PFSK-1 (cell line): ENCODE results near the gene ERC1.

ENCODE experiments used
- POLR2AphosphoS5 ChIP-seq: IDR thresholded peaks from 2 replicates; pipeline ENCODE4 v1.6.1; 2012; ENCODE audit warnings: low read depth, mild to moderate bottlenecking, control low read depth, low read length, moderate library complexity
- TAF1 ChIP-seq: IDR thresholded peaks from 2 replicates; pipeline ENCODE4 v1.6.1; 2012; ENCODE audit warnings: low read length, control low read depth, borderline replicate concordance; ENCODE audit not compliant: insufficient read depth
- TF ChIP-seq, protein P1 (sequence below), 2 experiments: IDR thresholded peaks; 2 replicates each; pipeline versions ENCODE4 v1.6.1 to v1.8.0; 2011 to 2012; ENCODE audit warnings: low read depth in 2 of 2, low read length in 2 of 2, control low read depth in 1 of 2, inconsistent platforms in 1 of 2, mild to moderate bottlenecking in 1 of 2, moderate library complexity in 1 of 2; ENCODE audit not compliant: insufficient read depth in 1 of 2

DNA sequence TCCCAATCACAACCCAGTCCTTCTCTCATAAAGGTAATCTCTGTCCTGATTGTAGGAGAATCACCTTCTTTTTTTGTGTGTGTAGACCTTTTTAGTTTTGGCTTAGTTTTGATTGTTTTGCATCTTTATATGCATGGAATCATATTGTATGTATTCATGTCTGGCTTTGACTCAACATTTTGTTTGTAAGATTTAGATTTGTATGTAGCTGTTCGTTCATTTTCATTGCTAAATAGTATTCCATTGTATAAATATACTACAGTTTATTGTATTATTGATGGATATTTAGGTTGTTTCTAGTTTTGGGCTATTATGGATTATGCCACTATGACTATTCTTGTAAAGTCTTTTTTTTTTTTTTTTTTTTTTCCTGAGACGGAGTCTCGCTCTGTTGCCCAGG is 10.5 kb downstream of the ERC1 start:
- TF ChIP-seq POLR2AphosphoS5: no peak
- TF ChIP-seq TAF1: no peak
- TF ChIP-seq, protein P1, sequence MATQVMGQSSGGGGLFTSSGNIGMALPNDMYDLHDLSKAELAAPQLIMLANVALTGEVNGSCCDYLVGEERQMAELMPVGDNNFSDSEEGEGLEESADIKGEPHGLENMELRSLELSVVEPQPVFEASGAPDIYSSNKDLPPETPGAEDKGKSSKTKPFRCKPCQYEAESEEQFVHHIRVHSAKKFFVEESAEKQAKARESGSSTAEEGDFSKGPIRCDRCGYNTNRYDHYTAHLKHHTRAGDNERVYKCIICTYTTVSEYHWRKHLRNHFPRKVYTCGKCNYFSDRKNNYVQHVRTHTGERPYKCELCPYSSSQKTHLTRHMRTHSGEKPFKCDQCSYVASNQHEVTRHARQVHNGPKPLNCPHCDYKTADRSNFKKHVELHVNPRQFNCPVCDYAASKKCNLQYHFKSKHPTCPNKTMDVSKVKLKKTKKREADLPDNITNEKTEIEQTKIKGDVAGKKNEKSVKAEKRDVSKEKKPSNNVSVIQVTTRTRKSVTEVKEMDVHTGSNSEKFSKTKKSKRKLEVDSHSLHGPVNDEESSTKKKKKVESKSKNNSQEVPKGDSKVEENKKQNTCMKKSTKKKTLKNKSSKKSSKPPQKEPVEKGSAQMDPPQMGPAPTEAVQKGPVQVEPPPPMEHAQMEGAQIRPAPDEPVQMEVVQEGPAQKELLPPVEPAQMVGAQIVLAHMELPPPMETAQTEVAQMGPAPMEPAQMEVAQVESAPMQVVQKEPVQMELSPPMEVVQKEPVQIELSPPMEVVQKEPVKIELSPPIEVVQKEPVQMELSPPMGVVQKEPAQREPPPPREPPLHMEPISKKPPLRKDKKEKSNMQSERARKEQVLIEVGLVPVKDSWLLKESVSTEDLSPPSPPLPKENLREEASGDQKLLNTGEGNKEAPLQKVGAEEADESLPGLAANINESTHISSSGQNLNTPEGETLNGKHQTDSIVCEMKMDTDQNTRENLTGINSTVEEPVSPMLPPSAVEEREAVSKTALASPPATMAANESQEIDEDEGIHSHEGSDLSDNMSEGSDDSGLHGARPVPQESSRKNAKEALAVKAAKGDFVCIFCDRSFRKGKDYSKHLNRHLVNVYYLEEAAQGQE (IDR thresholded peaks at IDR 0.05; ENCODE audit: insufficient read depth in 1 of 2, low read depth in 2 of 2, low read length in 2 of 2): no peak
